Esophagus muscularis mucosa (tissue), 4 donors: Measurements from ENCODE around the gene ARPC1B. TPM values are rescaled to one million over a fixed set of nuclear protein-coding genes. Genes with fewer than 3 reads are reported as not detected.

Experiments used
- DNase-seq: peaks from one replicate; pipeline ENCODE4 v3.0.0-alpha.2; 2017; ENCODE audit errors: extremely low spot score
- H3K27ac ChIP-seq, 4 donors: fragments of 200-600 bp; sonication (generic); replicated peaks in 1 of 4; 1 replicate in 3 of 4; 2 replicates in 1 of 4; pipeline ENCODE4 v1.5.1; 2016 to 2019; ENCODE audit warnings: mild to moderate bottlenecking in 1 of 4
- H3K27me3 ChIP-seq, 4 donors: fragments of 200-600 bp; sonication (generic); one replicate each; pipeline versions ENCODE4 v1.5.1 to v1.6.0; 2016 to 2019
- H3K36me3 ChIP-seq, 4 donors: fragments of 200-600 bp; sonication (generic); one replicate each; pipeline ENCODE4 v1.5.1; 2016 to 2019
- H3K4me1 ChIP-seq, 4 donors: fragments of 200-600 bp; sonication (generic); one replicate each; pipeline ENCODE4 v1.5.1; 2016 to 2019
- H3K4me3 ChIP-seq, 4 donors: fragments of 200-600 bp; sonication (generic); 1 replicate in 2 of 4; 2 replicates in 2 of 4; pipeline ENCODE4 v1.5.1; 2016 to 2019; ENCODE audit warnings: mild to moderate bottlenecking in 4 of 4, moderate library complexity in 1 of 4
- H3K9me3 ChIP-seq, 4 donors: fragments of 200-600 bp; sonication (generic); 1 replicate in 3 of 4; 2 replicates in 1 of 4; pipeline ENCODE4 v1.5.1; 2016 to 2019
- EP300 ChIP-seq: sonication (generic); formaldehyde crosslinking; IDR thresholded peaks from one replicate; pipeline ENCODE4 v1.6.1; 2017; ENCODE audit warnings: antibody characterized with exemption
- POLR2A ChIP-seq: fragments of 450-650 bp; IDR thresholded peaks from one replicate; pipeline ENCODE4 v1.6.1; 2017; ENCODE audit warnings: antibody characterized with exemption, moderate library complexity, mild to moderate bottlenecking, low read depth
- POLR2AphosphoS5 ChIP-seq, 2 donors: sonication (generic); formaldehyde crosslinking; IDR thresholded peaks; one replicate each; pipeline ENCODE4 v1.6.1; 2017; ENCODE audit warnings: antibody characterized with exemption in 2 of 2
- WGBS: methylation state at CpG from one replicate; pipeline ENCODE4 v1.1.5; 2018; 5-methylcytosine and 5-hydroxymethylcytosine counted together
- intact Hi-C: fragments of 100-400 bp; cut with DNase I; formaldehyde crosslinking; loops from one replicate; pipeline ENCODE4 v1.15.1; 2023
- total RNA-seq, 4 donors: library from RNA; depleted of rRNA; stranded (reverse); fragments of >200 nt; gene quantifications; one replicate each; pipeline versions ENCODE4 v1.1.0 to v1.2.1, GENCODE V29; 2016
- TF ChIP-seq, protein P1 (sequence below), 3 experiments: fragments of 200-600 bp in 2 of 3; fragments of 450-650 bp in 1 of 3; sonication (generic) in 2 of 3; IDR thresholded peaks; one replicate each; pipeline ENCODE4 v1.5.1; 2017 to 2019; ENCODE audit warnings: antibody characterized with exemption in 3 of 3, mild to moderate bottlenecking in 2 of 3, moderate library complexity in 1 of 3

ARPC1B gene
- total RNA-seq, 4 donors from 2014 or later = 101 to 153 (median 134) TPM

DNA sequence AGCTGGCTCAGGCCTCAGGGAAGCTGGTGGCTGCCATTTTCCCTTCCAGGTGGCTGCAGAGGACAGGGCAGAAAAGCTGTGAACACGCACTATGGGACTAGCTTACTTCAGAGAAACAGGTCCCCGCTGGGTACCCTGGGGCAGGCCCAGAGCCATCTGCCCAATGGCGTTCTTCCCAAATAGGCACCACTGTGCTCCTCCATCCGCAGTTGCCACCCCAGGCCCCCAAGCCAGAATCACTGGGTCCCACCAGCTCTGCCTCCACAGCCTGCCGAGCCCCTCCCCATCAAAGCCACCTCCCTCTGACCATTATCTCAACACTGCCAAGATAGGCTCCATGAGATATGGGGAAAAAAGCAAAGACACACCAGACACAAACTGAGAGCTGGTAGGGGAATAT, 45.7 kb downstream of the ARPC1B start:
- Histone ChIP-seq H3K9me3 (no peaks in the 10 kb centered on the region), H3K36me3 (peaks cover 66 to 97% (median 89%) of the 10 kb centered on the region in 4 donors), H3K4me1 (peaks cover 0 to 7% (median 2%) of the 10 kb centered on the region in 4 donors), H3K4me3 (no peak overlapping the region), H3K27me3 (no peaks in the 10 kb centered on the region), H3K27ac (no peak overlapping the region)
- 79% methylated on average over 3 of the region's 5 CpGs for WGBS
- intact Hi-C loops = no loop called here
- no peak for TF ChIP-seq EP300
- TF ChIP-seq POLR2A = no peak
- no peak for TF ChIP-seq POLR2AphosphoS5 (IDR thresholded peaks at IDR 0.05)
- TF ChIP-seq, protein P1, sequence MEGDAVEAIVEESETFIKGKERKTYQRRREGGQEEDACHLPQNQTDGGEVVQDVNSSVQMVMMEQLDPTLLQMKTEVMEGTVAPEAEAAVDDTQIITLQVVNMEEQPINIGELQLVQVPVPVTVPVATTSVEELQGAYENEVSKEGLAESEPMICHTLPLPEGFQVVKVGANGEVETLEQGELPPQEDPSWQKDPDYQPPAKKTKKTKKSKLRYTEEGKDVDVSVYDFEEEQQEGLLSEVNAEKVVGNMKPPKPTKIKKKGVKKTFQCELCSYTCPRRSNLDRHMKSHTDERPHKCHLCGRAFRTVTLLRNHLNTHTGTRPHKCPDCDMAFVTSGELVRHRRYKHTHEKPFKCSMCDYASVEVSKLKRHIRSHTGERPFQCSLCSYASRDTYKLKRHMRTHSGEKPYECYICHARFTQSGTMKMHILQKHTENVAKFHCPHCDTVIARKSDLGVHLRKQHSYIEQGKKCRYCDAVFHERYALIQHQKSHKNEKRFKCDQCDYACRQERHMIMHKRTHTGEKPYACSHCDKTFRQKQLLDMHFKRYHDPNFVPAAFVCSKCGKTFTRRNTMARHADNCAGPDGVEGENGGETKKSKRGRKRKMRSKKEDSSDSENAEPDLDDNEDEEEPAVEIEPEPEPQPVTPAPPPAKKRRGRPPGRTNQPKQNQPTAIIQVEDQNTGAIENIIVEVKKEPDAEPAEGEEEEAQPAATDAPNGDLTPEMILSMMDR (IDR thresholded peaks at IDR 0.05) = no peak
- DNase-seq = no peak

DNA sequence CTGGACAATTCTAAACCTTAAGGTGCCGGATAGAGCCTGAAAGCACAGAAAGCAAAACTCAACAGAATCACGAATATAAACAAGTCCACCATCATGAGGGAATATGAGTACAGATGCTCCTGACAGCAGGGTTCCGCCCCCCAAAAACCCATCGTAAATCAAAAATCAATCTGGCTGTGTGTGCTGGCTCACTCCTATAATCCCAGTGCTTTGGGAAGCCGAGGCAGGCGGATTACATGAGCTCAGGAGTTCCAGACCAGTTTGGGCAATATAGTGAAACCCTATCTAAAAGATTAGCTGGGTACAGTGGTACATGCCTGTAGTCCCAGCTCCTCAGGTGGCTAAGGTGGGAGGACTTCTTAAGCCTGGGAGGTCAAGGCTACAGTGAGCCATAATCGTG, 46.5 kb downstream of the ARPC1B start:
- intact Hi-C loops = no loop called here
- 91% methylated on average over 7 of the region's 7 CpGs for whole genome bisulfite sequencing
- H3K4me3 ChIP-seq = no peak overlapping the region
- H3K27me3 ChIP-seq = no peaks in the 10 kb centered on the region
- DNase-seq = no peak
- no peaks in the 10 kb centered on the region for H3K4me1 ChIP-seq
- no peak overlapping the region for H3K27ac ChIP-seq
- TF ChIP-seq POLR2A (no peak), POLR2AphosphoS5 (IDR thresholded peaks at IDR 0.05) (no peak), EP300 (no peak)
- TF ChIP-seq, protein P1 (IDR thresholded peaks at IDR 0.05) = no peak
- H3K9me3 ChIP-seq = no peaks in the 10 kb centered on the region
- peaks cover 67 to 97% (median 89%) of the 10 kb centered on the region in 4 donors for H3K36me3 ChIP-seq

DNA sequence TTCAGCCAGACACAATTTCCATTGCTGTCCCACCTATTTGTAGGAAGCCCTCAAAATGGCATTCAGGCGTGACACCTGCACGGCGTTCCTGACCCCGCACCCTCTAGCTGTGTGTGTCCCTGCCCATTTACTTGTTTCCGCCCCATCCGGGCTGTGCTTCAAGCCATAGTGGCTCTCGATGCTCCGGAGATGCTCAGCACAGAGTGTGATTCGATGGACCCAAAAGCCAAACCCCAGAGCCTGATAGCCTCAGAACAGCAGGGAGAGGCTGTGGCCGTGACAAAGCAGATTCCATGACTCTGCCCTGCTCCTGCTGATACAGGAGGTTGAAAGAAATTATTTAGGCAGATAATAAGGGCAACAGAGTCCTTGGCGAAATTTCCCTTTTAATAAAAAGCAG, 47.7 kb downstream of the ARPC1B start:
- intact Hi-C loops = no loop called here
- no peak overlapping the region for H3K27ac ChIP-seq
- H3K27me3 ChIP-seq = no peaks in the 10 kb centered on the region
- H3K4me3 ChIP-seq = no peak overlapping the region
- TF ChIP-seq, protein P1 (IDR thresholded peaks at IDR 0.05) = no peak
- TF ChIP-seq POLR2AphosphoS5 (IDR thresholded peaks at IDR 0.05) (no peak), POLR2A (no peak), EP300 (no peak)
- H3K36me3 ChIP-seq = peaks cover 55 to 94% (median 78%) of the 10 kb centered on the region in 4 donors
- DNase-seq = no peak
- no peaks in the 10 kb centered on the region for H3K4me1 ChIP-seq
- no peaks in the 10 kb centered on the region for H3K9me3 ChIP-seq
- WGBS = 94% methylated on average over 11 of the region's 11 CpGs

DNA sequence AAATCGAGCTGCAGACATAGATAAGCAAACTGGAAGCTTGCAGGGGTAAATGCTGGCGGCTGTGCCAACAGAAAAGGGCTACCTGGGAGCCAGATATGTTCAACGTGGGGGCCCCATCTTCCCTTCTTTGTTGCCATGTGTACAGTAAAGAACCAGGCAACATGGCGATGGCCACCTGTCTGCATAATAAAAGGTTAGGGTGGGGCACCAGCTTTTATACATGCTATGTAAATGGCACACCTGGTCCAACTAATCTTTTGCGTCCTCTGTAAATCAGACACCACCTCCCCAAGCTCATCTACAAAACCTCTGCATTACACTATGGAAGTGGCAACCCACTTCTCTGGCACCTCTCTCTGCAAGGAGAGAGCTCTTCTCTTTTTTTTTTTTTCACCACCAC, 48.1 kb downstream of the ARPC1B start:
- WGBS = 77% methylated on average over 5 of the region's 5 CpGs
- DNase-seq = no peak
- Histone ChIP-seq H3K27ac (no peak overlapping the region), H3K27me3 (no peaks in the 10 kb centered on the region), H3K9me3 (no peaks in the 10 kb centered on the region), H3K36me3 (peaks cover 51 to 91% (median 74%) of the 10 kb centered on the region in 4 donors), H3K4me3 (no peak overlapping the region), H3K4me1 (no peaks in the 10 kb centered on the region)
- intact Hi-C loops = no loop called here
- TF ChIP-seq POLR2A (no peak), EP300 (no peak), POLR2AphosphoS5 (IDR thresholded peaks at IDR 0.05) (no peak)
- TF ChIP-seq, protein P1 (IDR thresholded peaks at IDR 0.05) = no peak

DNA sequence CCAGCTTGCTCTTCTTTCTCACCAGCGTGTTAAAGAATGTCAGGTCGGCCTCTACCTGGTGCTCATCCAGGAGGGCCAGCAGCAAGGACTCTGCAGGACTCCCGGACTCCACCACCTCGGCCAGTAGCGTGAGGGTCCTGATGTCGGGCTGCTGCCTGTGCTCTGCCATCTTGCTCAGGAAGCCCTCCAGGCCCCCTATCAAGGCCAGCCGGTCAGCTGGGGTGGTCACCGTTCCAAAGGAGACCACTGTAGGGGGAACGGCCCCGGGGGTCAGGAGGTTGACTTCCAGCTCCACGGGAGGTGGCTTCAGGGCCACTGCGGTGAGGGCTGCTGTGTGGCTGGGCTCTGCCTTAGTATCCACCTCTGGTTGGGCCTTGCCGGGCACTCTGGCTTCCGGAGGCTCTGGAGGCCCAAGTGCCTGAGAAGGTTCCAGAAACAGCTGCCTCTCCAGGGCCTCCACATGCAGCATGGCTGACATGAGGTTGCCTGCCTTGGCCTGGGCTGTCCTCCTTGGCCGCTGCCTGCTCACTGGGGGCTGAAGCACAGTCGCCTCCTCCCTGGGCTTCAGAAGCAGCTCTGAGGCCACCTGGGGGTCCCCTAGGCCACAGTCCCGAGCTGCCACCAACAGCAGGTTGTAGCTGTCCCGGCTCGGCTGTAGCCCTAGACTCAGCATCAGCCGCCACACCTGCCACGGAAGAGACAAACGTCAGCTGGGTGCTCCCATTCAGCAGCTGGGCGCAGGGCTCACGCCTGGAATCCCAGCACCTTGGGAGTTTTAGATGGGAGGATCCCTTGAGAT, 50.6 kb downstream of the ARPC1B start:
- intact Hi-C loops = no loop called here
- H3K36me3 ChIP-seq = peaks cover 35 to 90% (median 70%) of the 10 kb centered on the region in 4 donors
- no peak overlapping the region for H3K4me3 ChIP-seq
- no peak for DNase-seq
- H3K9me3 ChIP-seq = no peaks in the 10 kb centered on the region
- H3K4me1 ChIP-seq = no peaks in the 10 kb centered on the region
- 95% methylated on average over 16 of the region's 24 CpGs for WGBS
- no peak overlapping the region for H3K27ac ChIP-seq
- H3K27me3 ChIP-seq = no peaks in the 10 kb centered on the region
- TF ChIP-seq POLR2A = no peak
- no peak for TF ChIP-seq POLR2AphosphoS5 (IDR thresholded peaks at IDR 0.05)
- TF ChIP-seq EP300 = no peak
